Measurements from ENCODE around the gene CD55.

Gene CD55

GRCh38 chr1:207289756-207290155 lies 31.7 kb upstream of the CD55 start:
- no peak for DNase-seq (ENCODE audit: low read depth)
- TF ChIP-seq CTCF (IDR thresholded peaks at IDR 0.05; ENCODE audit: control insufficient read depth, insufficient read depth, low read depth, low read length, missing control alignments) = no peak
- H3K4me3 ChIP-seq (ENCODE audit: control insufficient read depth, low read depth, low read length) = no peak overlapping the region

GRCh38 chr1:207291723-207292122 lies 29.8 kb upstream of the CD55 start:
- DNase-seq (ENCODE audit: low read depth) = no peak
- TF ChIP-seq CTCF (IDR thresholded peaks at IDR 0.05; ENCODE audit: control insufficient read depth, insufficient read depth, low read depth, low read length, missing control alignments) = no peak
- H3K4me3 ChIP-seq (ENCODE audit: control insufficient read depth, low read depth, low read length) = no peak overlapping the region

GRCh38 chr1:207298186-207298585 lies 23.3 kb upstream of the CD55 start:
- no peak overlapping the region for H3K4me3 ChIP-seq (ENCODE audit: control insufficient read depth, low read depth, low read length)
- no peak for DNase-seq (ENCODE audit: low read depth)
- TF ChIP-seq CTCF (IDR thresholded peaks at IDR 0.05; ENCODE audit: control insufficient read depth, insufficient read depth, low read depth, low read length, missing control alignments) = no peak

- no peak for TF ChIP-seq CTCF (IDR thresholded peaks at IDR 0.05; ENCODE audit: control insufficient read depth, insufficient read depth, low read depth, low read length, missing control alignments)
- H3K4me3 ChIP-seq (ENCODE audit: control insufficient read depth, low read depth, low read length) = no peak overlapping the region
- DNase-seq (ENCODE audit: low read depth) = no peak
Observed at GRCh38 chr1:207298636-207299398, 22.7 kb upstream of the CD55 start.

DNA sequence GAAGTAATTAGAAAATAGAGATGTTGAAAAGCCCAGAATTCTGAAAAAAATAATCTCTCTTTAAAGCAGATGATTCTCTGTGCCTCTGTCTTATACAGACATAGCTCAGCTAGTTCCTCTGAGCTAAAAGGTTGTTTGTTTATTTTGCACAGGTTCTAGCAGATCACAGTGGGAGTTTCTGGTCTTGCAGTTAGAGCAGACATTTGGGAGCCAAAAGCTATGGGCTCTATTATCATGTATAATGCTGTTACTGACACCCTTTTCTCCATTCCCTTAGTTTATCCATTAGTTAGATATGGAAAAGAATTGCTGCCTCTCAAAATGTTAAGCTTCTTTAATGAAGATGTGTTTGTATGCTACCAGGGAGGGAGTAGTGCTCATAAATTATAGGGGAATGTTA lies 20.5 kb upstream of the CD55 start:
- no peak overlapping the region for H3K4me3 ChIP-seq (ENCODE audit: control insufficient read depth, low read depth, low read length)
- no peak for DNase-seq (ENCODE audit: low read depth)
- TF ChIP-seq CTCF (IDR thresholded peaks at IDR 0.05; ENCODE audit: control insufficient read depth, insufficient read depth, low read depth, low read length, missing control alignments) = no peak

DNA sequence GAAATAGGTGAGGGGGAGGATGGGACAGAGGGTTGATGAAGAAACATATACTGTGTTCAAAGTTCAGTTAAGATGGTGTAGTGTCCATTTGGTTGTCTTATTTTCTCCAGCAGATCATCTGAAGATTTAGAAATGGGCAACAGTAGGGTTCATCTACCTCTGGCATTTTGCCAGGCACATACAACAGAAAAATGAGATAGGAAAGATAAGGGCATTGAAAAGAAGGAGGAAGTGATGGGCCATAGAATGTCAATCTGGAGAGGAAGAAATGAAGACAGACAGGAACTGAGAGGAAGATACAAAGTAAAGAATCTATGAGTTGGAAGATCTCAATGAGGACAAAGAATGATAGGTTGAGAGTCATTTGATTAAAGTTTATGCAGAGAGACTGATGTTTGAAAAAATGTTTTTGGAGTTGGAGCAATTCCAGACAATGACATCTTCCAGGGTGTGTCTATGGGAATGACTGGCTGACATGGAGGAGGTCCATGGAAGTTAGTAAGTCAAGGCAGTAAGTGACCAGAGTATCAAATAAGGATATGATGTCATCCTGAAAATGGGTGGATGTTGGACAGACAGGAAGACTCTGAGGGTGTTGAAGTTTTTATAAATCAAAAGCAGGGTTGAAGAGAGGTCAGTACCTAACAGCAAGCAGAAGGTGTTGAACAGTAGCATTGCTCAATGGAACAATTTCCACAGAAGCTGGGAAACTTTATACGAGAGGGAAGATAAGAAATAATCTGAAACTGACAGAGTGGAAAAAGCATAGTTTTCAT lies 18.7 kb upstream of the CD55 start:
- no peak for TF ChIP-seq CTCF (IDR thresholded peaks at IDR 0.05; ENCODE audit: control insufficient read depth, insufficient read depth, low read depth, low read length, missing control alignments)
- DNase-seq (ENCODE audit: low read depth) = no peak
- no peak overlapping the region for H3K4me3 ChIP-seq (ENCODE audit: control insufficient read depth, low read depth, low read length)
